GM19438 (cell line): ENCODE results near the gene FRRS1L.
"Not testable (repeated sequence)": the region's sequence is repeated elsewhere in the genome, so short reads cannot be mapped to it uniquely, and the experiment has no call there.

Experiments
- ATAC-seq: cut with Tn5 transposase; IDR thresholded peaks from one replicate; pipeline ENCODE4 v1.9.1; 2021; ENCODE audit warnings: low read depth; ENCODE audit not compliant: unreplicated experiment

The FRRS1L gene

GRCh38 chr9:109134167-109134578 is 32.9 kb downstream of the FRRS1L start:
- ATAC-seq = no peak

GRCh38 chr9:109133533-109133932 is 33.5 kb downstream of the FRRS1L start:
- no peak for ATAC-seq

- ATAC-seq = no peak
These were observed 34.5 kb downstream of the FRRS1L start for GRCh38 chr9:109132567-109133021.

GRCh38 chr9:109129470-109130197 is 37.4 kb downstream of the FRRS1L start:
- ATAC-seq = no peak

- ATAC-seq = not testable (repeated sequence)
These were observed 40.4 kb downstream of the FRRS1L start for GRCh38 chr9:109126671-109127070.

GRCh38 chr9:109124121-109124520 is 42.9 kb downstream of the FRRS1L start:
- ATAC-seq = no peak

- no peak for ATAC-seq
These were observed 44.1 kb downstream of the FRRS1L start for GRCh38 chr9:109122726-109123621.

GRCh38 chr9:109121232-109121796 is 45.7 kb downstream of the FRRS1L start:
- no peak for ATAC-seq

GRCh38 chr9:109120204-109120789 is 46.8 kb downstream of the FRRS1L start:
- ATAC-seq = no peak

- peak; percentile 84 for ATAC-seq
These were observed 47.4 kb downstream of the FRRS1L start, which contains the start of gene TMEM245 for GRCh38 chr9:109119439-109120203. Gene TMEM245, minus strand, starts transcription at chr9:109119947. Its CDS starts 34 bp downstream, at chr9:109119913.

- ATAC-seq = no peak
These were observed 48.1 kb downstream of the FRRS1L start for GRCh38 chr9:109118808-109119438.

- ATAC-seq = no peak
These were observed 48.9 kb downstream of the FRRS1L start for GRCh38 chr9:109117856-109118807.

- no peak for ATAC-seq
These were observed 51.0 kb downstream of the FRRS1L start for GRCh38 chr9:109115931-109116526.

- no peak for ATAC-seq
These were observed 52.4 kb downstream of the FRRS1L start for GRCh38 chr9:109114670-109115069.

- ATAC-seq = no peak
These were observed 53.0 kb downstream of the FRRS1L start for GRCh38 chr9:109113892-109114609.

GRCh38 chr9:109113254-109113653 is 53.8 kb downstream of the FRRS1L start:
- ATAC-seq = no peak

- no peak for ATAC-seq
These were observed 56.6 kb downstream of the FRRS1L start for GRCh38 chr9:109110329-109111021.
